Islet of Langerhans (tissue), 1 donor: ENCODE data around the gene OGFOD2.

Experiments
- FAIRE-seq: peaks from one replicate; lab custom pipeline; 2011; peaks lifted over from hg19 to GRCh38; lab: Jason Lieb, UNC

OGFOD2 gene

GRCh38 chr12:122977655-122978392, 2.8 kb downstream of the OGFOD2 start:
- no peak for FAIRE-seq

- no peak for FAIRE-seq
These were observed 3.5 kb downstream of the OGFOD2 start for GRCh38 chr12:122978507-122978955.

- FAIRE-seq: no peak
These were observed 4.2 kb downstream of the OGFOD2 start for GRCh38 chr12:122979001-122979907.

- FAIRE-seq: no peak
These were observed 4.8 kb downstream of the OGFOD2 start for GRCh38 chr12:122979908-122980182.

GRCh38 chr12:122980183-122981035, 5.4 kb downstream of the OGFOD2 start, which contains the start of gene ARL6IP4:
ARL6IP4 (plus strand) TSS chr12:122980681; CDS start chr12:122981140, 459 bp downstream.
- no peak for FAIRE-seq

- FAIRE-seq: no peak
These were observed 6.0 kb downstream of the OGFOD2 start for GRCh38 chr12:122981036-122981471.

- FAIRE-seq: no peak
These were observed 6.8 kb downstream of the OGFOD2 start for GRCh38 chr12:122981587-122982476.

- no peak for FAIRE-seq
These were observed 7.4 kb downstream of the OGFOD2 start for GRCh38 chr12:122982477-122982815.

GRCh38 chr12:122982963-122983788, 8.1 kb downstream of the OGFOD2 start:
- FAIRE-seq: no peak

- FAIRE-seq: no peak
These were observed 8.9 kb downstream of the OGFOD2 start for GRCh38 chr12:122983789-122984515.

GRCh38 chr12:122984612-122985337, 9.7 kb downstream of the OGFOD2 start:
- no peak for FAIRE-seq

- no peak for FAIRE-seq
These were observed 10.6 kb downstream of the OGFOD2 start for GRCh38 chr12:122985338-122986257.

GRCh38 chr12:122986258-122986871, 11.3 kb downstream of the OGFOD2 start:
- no peak for FAIRE-seq

- FAIRE-seq: no peak
These were observed 12.3 kb downstream of the OGFOD2 start for GRCh38 chr12:122987086-122987951.

GRCh38 chr12:122988036-122988435, 13.0 kb downstream of the OGFOD2 start:
- FAIRE-seq: no peak

GRCh38 chr12:122988612-122989212, 13.7 kb downstream of the OGFOD2 start:
- no peak for FAIRE-seq
